ENCODE data around the gene UNC13A.

UNC13A gene

DNA sequence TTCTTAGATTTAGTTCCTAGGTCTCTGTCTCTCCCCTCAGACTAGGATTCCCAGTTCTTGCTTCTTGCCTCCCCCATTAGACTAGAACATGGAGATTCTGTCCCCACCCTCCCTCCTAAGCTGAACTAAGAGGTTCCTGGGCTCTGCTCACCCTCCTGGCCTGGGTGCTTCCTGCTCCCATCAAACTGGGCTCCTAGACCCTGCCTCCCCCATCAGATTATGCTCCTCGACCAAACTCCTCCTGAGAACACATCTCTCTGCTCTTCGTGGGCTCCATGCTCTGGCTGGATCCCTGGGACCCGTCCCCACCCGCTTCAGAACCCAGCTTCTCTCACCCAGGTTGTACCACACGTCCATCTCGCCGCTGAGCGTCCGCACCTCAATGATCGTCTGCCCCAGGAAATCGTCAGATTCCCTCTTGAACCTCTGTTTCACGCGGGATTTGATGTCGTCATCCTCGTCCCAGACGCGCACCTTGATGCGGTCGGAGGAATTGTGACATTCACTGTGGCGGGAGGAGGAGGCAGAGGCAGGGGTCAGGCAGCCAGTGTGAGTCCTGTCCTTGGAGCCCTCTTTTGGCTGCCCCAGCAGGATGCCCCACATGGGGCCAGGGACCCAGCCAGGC is 42.7 kb downstream of the UNC13A start:
- TF ChIP-seq, protein P1, sequence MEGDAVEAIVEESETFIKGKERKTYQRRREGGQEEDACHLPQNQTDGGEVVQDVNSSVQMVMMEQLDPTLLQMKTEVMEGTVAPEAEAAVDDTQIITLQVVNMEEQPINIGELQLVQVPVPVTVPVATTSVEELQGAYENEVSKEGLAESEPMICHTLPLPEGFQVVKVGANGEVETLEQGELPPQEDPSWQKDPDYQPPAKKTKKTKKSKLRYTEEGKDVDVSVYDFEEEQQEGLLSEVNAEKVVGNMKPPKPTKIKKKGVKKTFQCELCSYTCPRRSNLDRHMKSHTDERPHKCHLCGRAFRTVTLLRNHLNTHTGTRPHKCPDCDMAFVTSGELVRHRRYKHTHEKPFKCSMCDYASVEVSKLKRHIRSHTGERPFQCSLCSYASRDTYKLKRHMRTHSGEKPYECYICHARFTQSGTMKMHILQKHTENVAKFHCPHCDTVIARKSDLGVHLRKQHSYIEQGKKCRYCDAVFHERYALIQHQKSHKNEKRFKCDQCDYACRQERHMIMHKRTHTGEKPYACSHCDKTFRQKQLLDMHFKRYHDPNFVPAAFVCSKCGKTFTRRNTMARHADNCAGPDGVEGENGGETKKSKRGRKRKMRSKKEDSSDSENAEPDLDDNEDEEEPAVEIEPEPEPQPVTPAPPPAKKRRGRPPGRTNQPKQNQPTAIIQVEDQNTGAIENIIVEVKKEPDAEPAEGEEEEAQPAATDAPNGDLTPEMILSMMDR (IDR thresholded peaks at IDR 0.05; ENCODE audit: insufficient read depth, low read length, poor library complexity, severe bottlenecking) = no peak
- no peak for TF ChIP-seq EZH2phosphoT487 (conservative IDR thresholded peaks at IDR 0.05; ENCODE audit: low read length)
- Histone ChIP-seq H2AFZ (ENCODE audit: low read depth, low read length, severe bottlenecking) (no peak overlapping the region), H3K27ac (ENCODE audit: low read depth, low read length) (no peak overlapping the region), H3K9me3 (ENCODE audit: insufficient read depth, low read length) (no peaks in the 10 kb centered on the region), H3K9ac (ENCODE audit: low read length) (no peak overlapping the region), H3F3A (ENCODE audit: insufficient read depth) (no peaks in the 10 kb centered on the region), H3K36me3 (ENCODE audit: low read length) (no peaks in the 10 kb centered on the region), H3K9me2 (replicated peaks; ENCODE audit: insufficient read depth, low read length) (no peaks in the 10 kb centered on the region), H3K79me2 (ENCODE audit: insufficient read depth, low read length) (no peaks in the 10 kb centered on the region), H3K4me3 (ENCODE audit: insufficient read depth, low read length, poor library complexity, severe bottlenecking) (no peak overlapping the region), H3K27me3 (ENCODE audit: low read length) (no peaks in the 10 kb centered on the region), H3K4me2 (ENCODE audit: low read depth, low read length, poor library complexity, severe bottlenecking) (no peak overlapping the region), H4K20me1 (ENCODE audit: low read depth, low read length) (no peaks in the 10 kb centered on the region)

- no peaks in the 10 kb centered on the region for H3K79me2 ChIP-seq (ENCODE audit: insufficient read depth, low read length)
- no peaks in the 10 kb centered on the region for H3K9me2 ChIP-seq (replicated peaks; ENCODE audit: insufficient read depth, low read length)
- no peak overlapping the region for H3K4me3 ChIP-seq (ENCODE audit: insufficient read depth, low read length, poor library complexity, severe bottlenecking)
- no peak overlapping the region for H2AFZ ChIP-seq (ENCODE audit: low read depth, low read length, severe bottlenecking)
- no peaks in the 10 kb centered on the region for H4K20me1 ChIP-seq (ENCODE audit: low read depth, low read length)
- H3K36me3 ChIP-seq (ENCODE audit: low read length) = no peaks in the 10 kb centered on the region
- no peak overlapping the region for H3K4me2 ChIP-seq (ENCODE audit: low read depth, low read length, poor library complexity, severe bottlenecking)
- no peak overlapping the region for H3K9ac ChIP-seq (ENCODE audit: low read length)
- H3K27me3 ChIP-seq (ENCODE audit: low read length) = no peaks in the 10 kb centered on the region
- no peak for TF ChIP-seq EZH2phosphoT487 (conservative IDR thresholded peaks at IDR 0.05; ENCODE audit: low read length)
- TF ChIP-seq, protein P1 (IDR thresholded peaks at IDR 0.05; ENCODE audit: insufficient read depth, low read length, poor library complexity, severe bottlenecking) = no peak
- no peaks in the 10 kb centered on the region for H3K9me3 ChIP-seq (ENCODE audit: insufficient read depth, low read length)
- no peaks in the 10 kb centered on the region for H3F3A ChIP-seq (ENCODE audit: insufficient read depth)
- no peak overlapping the region for H3K27ac ChIP-seq (ENCODE audit: low read depth, low read length)
These were observed 45.5 kb downstream of the UNC13A start for GRCh38 chr19:17642656-17643055.

DNA sequence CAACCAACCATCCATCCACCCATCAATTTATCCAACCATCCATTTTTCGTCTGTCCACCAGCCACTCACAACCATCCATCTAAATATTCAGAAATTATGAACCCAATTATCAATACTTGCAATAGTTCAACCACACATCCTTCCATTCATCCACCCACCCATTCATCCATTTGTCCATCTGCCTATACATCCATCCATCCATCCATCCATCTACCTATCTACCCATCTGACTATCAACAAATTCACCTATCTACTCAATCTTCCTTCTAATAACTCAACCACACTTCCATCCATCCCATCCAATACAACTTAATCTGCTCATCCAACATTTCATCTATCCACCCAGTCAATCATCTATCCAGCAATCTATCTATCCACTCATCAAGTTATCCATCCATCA is 46.3 kb downstream of the UNC13A start:
- no peak overlapping the region for H2AFZ ChIP-seq (ENCODE audit: low read depth, low read length, severe bottlenecking)
- no peak overlapping the region for H3K4me2 ChIP-seq (ENCODE audit: low read depth, low read length, poor library complexity, severe bottlenecking)
- H3K9me2 ChIP-seq (replicated peaks; ENCODE audit: insufficient read depth, low read length) = no peaks in the 10 kb centered on the region
- no peaks in the 10 kb centered on the region for H3K79me2 ChIP-seq (ENCODE audit: insufficient read depth, low read length)
- no peaks in the 10 kb centered on the region for H3K27me3 ChIP-seq (ENCODE audit: low read length)
- H4K20me1 ChIP-seq (ENCODE audit: low read depth, low read length) = no peaks in the 10 kb centered on the region
- H3K9me3 ChIP-seq (ENCODE audit: insufficient read depth, low read length) = no peaks in the 10 kb centered on the region
- H3K9ac ChIP-seq (ENCODE audit: low read length) = no peak overlapping the region
- H3K4me3 ChIP-seq (ENCODE audit: insufficient read depth, low read length, poor library complexity, severe bottlenecking) = no peak overlapping the region
- TF ChIP-seq, protein P1 (IDR thresholded peaks at IDR 0.05; ENCODE audit: insufficient read depth, low read length, poor library complexity, severe bottlenecking) = no peak
- TF ChIP-seq EZH2phosphoT487 (conservative IDR thresholded peaks at IDR 0.05; ENCODE audit: low read length) = no peak
- H3K27ac ChIP-seq (ENCODE audit: low read depth, low read length) = no peak overlapping the region
- no peaks in the 10 kb centered on the region for H3K36me3 ChIP-seq (ENCODE audit: low read length)
- no peaks in the 10 kb centered on the region for H3F3A ChIP-seq (ENCODE audit: insufficient read depth)
